RPMI7951 (cell line): ENCODE data around the gene TRIOBP. TPM values are rescaled to one million over a fixed set of nuclear protein-coding genes. Genes with fewer than 3 reads are reported as not detected.

Source experiments
- DNase-seq: peaks from one replicate; pipeline ENCODE4 v3.0.0-alpha.2; 2012; ENCODE audit warnings: low read depth
- total RNA-seq: library from RNA; depleted of rRNA; stranded (reverse); fragments of >200 nt; shearing (Covaris generic); gene quantifications from 2 replicates; pipeline ENCODE4 v1.2.3, GENCODE V29; 2014

Gene TRIOBP
- total RNA-seq, 1 experiment from 2014 or later = 68.2 TPM

- peak; percentile 62 for DNase-seq
Observed at GRCh38 chr22:37664249-37665101, 32.4 kb upstream of the TRIOBP start.

- no peak for DNase-seq
Observed at GRCh38 chr22:37665487-37665886, 31.4 kb upstream of the TRIOBP start.

- DNase-seq = peak; percentile 21
Observed at GRCh38 chr22:37669586-37669985, 27.3 kb upstream of the TRIOBP start.

- no peak for DNase-seq
Observed at GRCh38 chr22:37672206-37672919, 24.5 kb upstream of the TRIOBP start.

GRCh38 chr22:37672920-37673455, 23.9 kb upstream of the TRIOBP start:
- no peak for DNase-seq

- DNase-seq = no peak
Observed at GRCh38 chr22:37674248-37674647, 22.6 kb upstream of the TRIOBP start.

- peak; percentile 96 for DNase-seq
Observed at GRCh38 chr22:37674951-37675929, 21.6 kb upstream of the TRIOBP start, which contains the start of gene LGALS1. Gene LGALS1, plus strand, starts transcription at chr22:37675636. Its CDS starts 67 bp downstream, at chr22:37675703.

DNA sequence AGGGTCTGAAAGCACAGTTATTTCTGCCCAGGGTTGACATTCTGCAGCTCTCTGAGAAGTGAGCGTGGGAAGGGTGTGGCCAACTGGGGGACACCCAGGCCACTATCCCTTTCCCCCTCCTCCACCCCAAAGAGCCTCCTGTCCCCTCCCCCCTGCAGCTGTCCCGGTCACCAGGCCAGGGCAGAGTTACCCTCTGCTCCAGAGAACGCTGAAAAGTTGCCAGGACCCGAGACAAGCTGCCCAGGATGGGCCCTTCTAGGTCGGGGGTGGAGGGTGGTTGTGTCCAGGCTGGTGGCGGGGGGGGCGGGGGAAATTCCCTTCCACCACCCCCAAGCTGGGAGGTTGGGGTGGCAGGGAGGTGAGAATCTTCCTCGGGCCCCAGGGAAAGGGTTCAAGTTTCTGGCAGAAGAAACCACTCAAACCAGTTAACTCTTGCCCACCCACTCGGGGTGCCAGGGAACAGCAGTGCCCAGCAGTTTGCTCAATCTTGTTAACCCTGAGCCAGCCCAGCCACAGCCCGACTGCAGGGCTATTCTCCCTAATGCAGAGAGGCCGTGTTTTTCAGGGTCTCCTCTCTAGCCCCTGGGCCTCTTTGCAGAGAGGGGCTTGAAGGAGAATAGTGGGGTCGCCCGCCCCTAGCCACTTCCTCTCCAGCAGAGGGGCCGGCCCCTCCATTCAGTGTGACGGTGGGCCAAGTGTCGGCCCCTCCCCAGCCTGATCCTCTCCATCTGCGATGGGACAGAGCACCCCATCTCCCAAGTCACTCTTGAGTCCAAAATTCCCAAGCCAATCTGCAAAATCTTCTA, 20.7 kb upstream of the TRIOBP start:
- peak; percentile 62 for DNase-seq

DNA sequence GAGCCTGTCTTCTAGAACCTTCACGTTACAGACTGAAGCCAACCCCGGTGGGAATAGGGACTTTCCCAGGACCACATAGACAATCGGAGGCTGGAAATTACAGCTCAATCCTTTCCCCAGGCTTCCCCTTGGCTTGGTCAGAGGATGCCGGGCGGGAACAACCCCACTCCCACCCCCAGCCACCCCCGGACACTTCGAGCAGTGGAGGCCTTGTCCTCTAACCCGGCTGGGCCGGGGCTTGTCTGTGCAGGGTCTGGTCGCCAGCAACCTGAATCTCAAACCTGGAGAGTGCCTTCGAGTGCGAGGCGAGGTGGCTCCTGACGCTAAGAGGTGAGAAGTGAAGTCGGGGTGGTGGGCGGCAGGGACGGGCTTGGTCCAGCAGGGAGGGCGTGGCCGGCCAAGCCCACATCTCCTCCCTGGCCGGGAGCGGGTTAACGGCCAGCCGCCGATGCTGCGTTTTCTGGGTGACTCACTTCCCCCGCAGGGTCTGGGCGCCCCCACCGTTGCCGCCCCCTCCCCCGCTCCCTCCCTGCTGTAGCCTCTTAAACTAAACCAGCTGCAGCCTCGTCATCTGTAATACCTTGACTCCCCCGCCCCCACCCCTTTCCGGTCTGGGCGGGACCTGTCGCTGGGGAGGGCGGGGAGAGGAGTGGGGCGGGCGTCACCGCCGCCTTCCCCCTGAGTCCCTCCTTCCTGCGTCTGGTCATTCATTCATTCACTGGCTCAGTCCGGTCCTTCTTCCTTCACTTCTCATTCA, 19.9 kb upstream of the TRIOBP start:
- peak; percentile 97 for DNase-seq

DNA sequence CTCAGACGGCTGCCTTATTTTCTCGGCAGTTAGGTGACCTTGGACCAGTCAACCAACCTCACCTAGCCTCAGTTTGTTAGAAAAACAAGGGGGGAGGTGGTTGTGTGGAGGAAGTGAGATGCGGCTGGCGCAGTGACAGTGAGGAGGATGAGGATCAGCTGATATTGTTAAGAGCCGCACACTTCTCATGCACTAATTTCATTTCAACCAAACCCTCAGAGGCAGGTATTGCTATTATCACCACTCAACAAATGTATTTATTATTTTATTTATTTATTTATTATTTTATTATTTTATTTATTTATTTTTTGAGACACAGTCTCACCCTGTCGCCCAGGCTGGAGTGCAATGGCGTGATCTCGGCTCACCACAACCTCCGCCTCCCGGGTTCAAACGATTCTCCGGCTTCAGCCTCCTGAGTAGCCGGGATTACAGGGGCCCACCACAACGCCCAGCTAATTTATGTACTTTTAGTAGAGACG, 19.3 kb upstream of the TRIOBP start:
- DNase-seq = no peak

GRCh38 chr22:37678372-37678771, 18.5 kb upstream of the TRIOBP start:
- DNase-seq = no peak

GRCh38 chr22:37679670-37680069, 17.2 kb upstream of the TRIOBP start:
- DNase-seq = no peak

DNA sequence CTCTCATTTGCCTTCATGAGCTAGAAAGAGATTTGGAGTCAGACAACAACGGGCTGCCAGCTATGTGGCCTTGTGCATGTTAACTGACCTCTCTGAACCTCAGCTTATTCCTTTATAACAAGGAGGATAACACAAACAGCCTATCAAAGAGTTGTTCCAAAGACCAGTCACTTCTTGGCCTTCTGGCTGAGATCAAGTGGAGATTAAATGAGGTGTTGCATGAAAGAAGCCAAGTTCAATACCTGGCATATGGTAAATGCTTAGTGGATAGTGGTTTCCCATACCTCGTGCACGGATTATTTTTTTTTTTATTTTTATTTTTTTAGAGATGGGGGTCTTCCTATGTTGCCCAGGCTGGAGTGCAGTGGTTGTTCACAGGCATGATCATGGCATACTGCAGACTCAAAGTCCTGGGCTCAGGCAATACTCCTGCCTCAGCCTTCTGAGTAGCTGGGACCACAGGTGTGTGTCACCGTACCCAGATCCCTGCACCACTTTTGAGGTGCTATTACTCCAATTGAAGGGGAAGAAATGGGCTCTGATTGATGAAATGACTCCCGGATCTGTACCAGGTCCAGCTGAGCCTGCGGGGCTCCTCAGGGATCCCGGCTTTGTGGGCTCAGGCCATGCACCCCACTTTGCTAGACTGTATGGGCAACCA, 16.5 kb upstream of the TRIOBP start:
- peak; percentile 40 for DNase-seq

- peak; percentile 66 for DNase-seq
Observed at GRCh38 chr22:37681001-37681424, 15.8 kb upstream of the TRIOBP start.

DNA sequence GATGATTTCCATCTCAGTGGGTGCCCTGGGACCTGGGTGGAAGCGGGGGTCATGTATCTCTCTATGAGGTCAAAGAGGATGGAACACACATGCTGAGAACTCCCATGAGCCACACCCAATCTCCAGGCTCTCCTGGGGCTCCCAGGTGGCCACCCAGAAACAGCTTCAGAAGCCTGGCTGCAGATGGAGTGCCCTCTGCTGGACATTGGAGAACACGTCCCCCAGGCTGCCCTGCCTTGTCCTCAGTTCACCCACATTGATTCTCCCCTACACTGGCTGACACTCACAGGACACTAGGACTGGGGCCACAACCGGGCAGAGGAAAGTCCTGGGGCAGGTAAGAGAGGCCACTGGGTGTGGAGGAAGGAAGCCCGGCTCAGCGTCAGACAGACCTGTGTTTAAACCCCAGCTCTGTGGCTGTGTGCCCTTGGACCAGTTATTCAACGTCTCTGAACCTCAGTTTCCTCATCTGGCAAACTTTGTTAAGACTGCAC, 15.2 kb upstream of the TRIOBP start:
- peak; percentile 80 for DNase-seq

DNA sequence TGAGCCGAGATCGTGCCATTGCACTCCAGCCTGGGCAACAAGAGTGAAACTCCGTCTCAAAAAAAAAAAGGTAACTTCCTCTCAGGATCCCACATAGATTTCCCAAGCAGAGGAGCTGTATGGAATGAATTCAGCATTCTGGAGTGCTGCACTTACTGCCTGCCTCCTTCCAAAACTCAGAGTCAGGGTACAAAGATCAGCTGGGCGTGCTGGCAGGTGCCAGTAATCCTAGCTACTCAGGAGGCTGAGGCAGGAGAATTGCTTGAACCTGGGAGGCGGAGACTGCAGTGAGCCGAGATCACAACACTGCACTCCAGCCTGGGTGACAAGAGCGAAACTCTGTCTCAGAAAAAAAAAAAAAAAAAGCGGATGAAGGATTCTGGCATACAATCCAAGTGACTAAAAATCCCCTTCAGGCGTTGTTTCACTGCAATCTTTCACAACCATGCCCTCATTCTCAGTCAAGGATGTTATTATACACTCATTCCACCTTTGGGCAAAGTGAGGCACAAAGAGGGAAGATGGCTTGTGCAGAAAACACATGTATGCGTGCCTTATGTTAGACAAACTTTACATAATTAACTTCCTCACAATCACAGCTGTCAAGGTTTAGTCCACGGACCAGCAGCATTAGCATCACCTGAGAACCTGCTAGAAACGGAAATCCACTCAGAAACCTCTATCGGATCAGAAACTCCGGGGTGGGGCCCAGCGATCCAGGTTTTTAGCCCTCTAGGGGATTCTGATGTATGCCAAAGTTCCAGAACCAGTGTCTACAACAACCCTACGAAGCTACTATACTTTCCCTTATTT, 11.8 kb upstream of the TRIOBP start:
- peak; percentile 75 for DNase-seq

DNA sequence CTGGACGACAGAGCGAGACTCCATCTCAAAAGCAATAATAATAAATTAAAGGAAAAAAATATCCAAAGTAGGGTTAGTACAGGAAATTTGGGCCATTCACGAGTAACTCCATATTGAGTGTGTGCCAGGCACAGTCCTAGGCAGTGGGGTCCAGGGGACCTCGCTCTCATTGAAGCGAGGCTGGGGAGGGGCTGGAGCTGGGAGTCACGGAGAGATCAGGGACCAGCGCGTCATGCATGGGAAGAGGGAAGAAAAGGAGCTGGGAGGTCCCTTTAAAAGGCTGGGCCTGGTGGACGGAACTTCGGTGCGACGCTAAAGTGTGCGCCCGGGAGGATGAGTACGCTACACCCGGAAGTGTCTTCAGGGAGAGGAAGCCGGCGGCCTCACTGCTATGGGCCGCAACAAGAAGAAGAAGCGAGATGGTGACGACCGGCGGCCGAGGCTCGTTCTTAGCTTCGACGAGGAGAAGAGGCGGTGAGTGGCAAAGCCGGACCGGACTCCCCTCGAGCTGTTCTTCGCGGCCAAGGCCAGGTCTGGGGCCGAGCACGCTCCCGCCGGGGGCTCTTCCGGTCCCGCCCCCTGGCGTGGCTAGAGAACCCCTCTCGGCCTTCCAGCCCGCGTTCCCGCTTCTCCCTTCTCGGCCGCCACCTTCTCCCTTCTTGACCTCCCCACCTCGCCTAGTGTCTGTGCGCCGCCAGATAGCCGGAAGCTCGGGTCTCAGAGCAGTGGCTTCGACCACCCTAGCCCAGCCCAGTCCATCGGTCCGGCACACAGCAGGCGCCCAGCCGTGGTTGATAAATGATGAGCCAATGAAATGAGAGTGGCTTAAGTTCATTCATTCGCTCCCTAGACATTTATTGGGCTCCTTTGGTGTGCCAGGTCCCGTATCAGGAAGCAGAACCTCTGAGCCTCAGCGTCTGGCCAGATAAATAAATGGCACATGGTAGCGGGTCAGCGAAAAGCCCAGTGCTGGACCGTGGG, 10.6 kb upstream of the TRIOBP start, which contains the start of gene NOL12:
TSS of gene NOL12 (plus strand) at position 342 of the 981 bp plus-strand sequence. CDS start at position 392, 50 bp downstream.
- DNase-seq = peak; percentile 86
